HepG2 (cell line): ENCODE results near the gene BTBD19. TPM values are rescaled to one million over a fixed set of nuclear protein-coding genes. Genes with fewer than 3 reads are reported as not detected.
A peak's percentile ranks its signal among the peaks of the same experiment; 100 is the strongest.

Source experiments
- ATAC-seq: fragments of 200-7000 bp; cut with Tn5 transposase; 3 replicates; pipeline ENCODE4 v1.9.1; 2020; ENCODE audit warnings: mild to moderate bottlenecking, moderate library complexity
- BruUV-seq: library from RNA; stranded (reverse); fragments of 400-500 nt; replicated peaks from 2 replicates; lab custom pipeline; 2021; lab: Mats Ljungman, UMichigan
- CTCF ChIA-PET: fragments of 300-600 bp; formaldehyde crosslinking; extraction: SDS; loops from one replicate; lab custom pipeline; 2021; ENCODE audit warnings: low total read pairs, inconsistent platforms, low intra/inter-chr PET ratio; lab: Yijun Ruan, JAX
- POLR2A ChIA-PET: fragments of 350-600 bp; sonication (Branson Sonifier 250); formaldehyde crosslinking; loops from one replicate; lab custom pipeline; 2020; ENCODE audit warnings: antibody characterized with exemption, inconsistent platforms; lab: Yijun Ruan, JAX
- DNase-seq: peaks from one replicate; pipeline ENCODE4 v3.0.0-alpha.2; 2015; ENCODE audit warnings: low spot score
- FAIRE-seq: peaks from 3 replicates; lab custom pipeline; 2011; peaks lifted over from hg19 to GRCh38; lab: Jason Lieb, UNC
- H2AFZ ChIP-seq: one replicate; pipeline ENCODE4 v1.6.1; 2011; ENCODE audit warnings: low read length, inconsistent platforms
- H3K27ac ChIP-seq: fragments of 300-600 bp; 3 replicates; pipeline ENCODE4 v1.8.0; 2011; ENCODE audit warnings: mixed run types, mild to moderate bottlenecking, mixed read lengths, low read length, inconsistent platforms; ENCODE audit not compliant: insufficient read depth; ENCODE audit errors: extremely low read length
- H3K27me3 ChIP-seq, 2 experiments: fragments of 200-600 bp in 1 of 2; 2 replicates in 1 of 2; 3 replicates in 1 of 2; pipeline versions ENCODE4 v1.6.0 to v1.8.0; 2011; ENCODE audit warnings: low read length in 2 of 2, mild to moderate bottlenecking in 2 of 2, moderate library complexity in 2 of 2, inconsistent platforms in 1 of 2; ENCODE audit not compliant: insufficient read depth in 2 of 2, control insufficient read depth in 1 of 2
- H3K36me3 ChIP-seq, 2 experiments: fragments of 200-600 bp in 1 of 2; replicated peaks in 1 of 2; 2 replicates in 1 of 2; 3 replicates in 1 of 2; pipeline versions ENCODE4 v1.5.1 to v1.8.0; 2011; ENCODE audit warnings: low read length in 2 of 2, inconsistent platforms in 1 of 2; ENCODE audit not compliant: insufficient read depth in 2 of 2, control insufficient read depth in 1 of 2
- H3K4me1 ChIP-seq: 2 replicates; pipeline ENCODE4 v1.5.1; 2012; ENCODE audit warnings: low read length, inconsistent platforms; ENCODE audit not compliant: insufficient read depth
- H3K4me2 ChIP-seq: 2 replicates; pipeline ENCODE4 v1.6.0; 2011; ENCODE audit warnings: low read depth, low read length, inconsistent platforms
- H3K4me3 ChIP-seq, 3 experiments: fragments of 200-600 bp in 1 of 3; sonication (generic), shearing (Covaris generic) in 1 of 3; replicated peaks in 1 of 3; 2 replicates each; pipeline ENCODE4 v1.5.1; 2011 to 2016; ENCODE audit warnings: low read length in 3 of 3, inconsistent platforms in 2 of 3, low read depth in 2 of 3, mild to moderate bottlenecking in 2 of 3, control low read depth in 1 of 3, mixed read lengths in 1 of 3; ENCODE audit not compliant: insufficient read depth in 1 of 3
- H3K79me2 ChIP-seq: one replicate; pipeline ENCODE4 v1.6.1; 2011; ENCODE audit warnings: low read length, inconsistent platforms; ENCODE audit not compliant: insufficient read depth
- H3K9ac ChIP-seq: 2 replicates; pipeline ENCODE4 v1.6.0; 2011; ENCODE audit warnings: mild to moderate bottlenecking, low read depth, low read length, inconsistent platforms; ENCODE audit not compliant: insufficient read depth
- H3K9me3 ChIP-seq: 2 replicates; pipeline ENCODE4 v1.5.1; 2012; ENCODE audit warnings: mild to moderate bottlenecking, low read length
- H4K20me1 ChIP-seq: 2 replicates; pipeline ENCODE4 v1.6.0; 2011; ENCODE audit warnings: inconsistent platforms, mild to moderate bottlenecking, low read length, moderate library complexity; ENCODE audit not compliant: insufficient read depth
- CEBPG ChIP-seq: IDR thresholded peaks from 2 replicates; pipeline ENCODE4 v1.6.1; 2016
- FOXP4 ChIP-seq: sonication (generic); formaldehyde crosslinking; IDR thresholded peaks from 2 replicates; pipeline ENCODE4 v1.4.0; 2020; ENCODE audit warnings: missing genetic modification reagents
- PCBP1 ChIP-seq: fragments of 200-400 bp; formaldehyde crosslinking; IDR thresholded peaks from 2 replicates; pipeline ENCODE4 v1.6.1; 2017; ENCODE audit warnings: mild to moderate bottlenecking, low read depth, low read length, borderline replicate concordance
- YEATS2 ChIP-seq: sonication (generic); formaldehyde crosslinking; IDR thresholded peaks from 2 replicates; pipeline ENCODE4 v1.4.0; 2020; ENCODE audit warnings: missing genetic modification reagents, borderline replicate concordance
- ZNF432 ChIP-seq: sonication (generic); formaldehyde crosslinking; IDR thresholded peaks from 2 replicates; pipeline ENCODE4 v1.5.0; 2020; ENCODE audit warnings: missing genetic modification reagents, mild to moderate bottlenecking, borderline replicate concordance
- ZNF746 ChIP-seq: sonication (generic); formaldehyde crosslinking; IDR thresholded peaks from 2 replicates; pipeline ENCODE4 v1.8.0; 2022; ENCODE audit warnings: mild to moderate bottlenecking, missing genetic modification reagents
- WGBS: methylation state at CpG from one replicate; pipeline ENCODE4 v1.1.6; 2017; ENCODE audit warnings: low lambda C conversion rate; 5-methylcytosine and 5-hydroxymethylcytosine counted together
- in situ Hi-C: cut with HindIII; loops from 2 replicates; pipeline ENCODE4 v1.10.0; 2017; ENCODE audit warnings: low pct_unique_long_range_greater_than_20kb; ENCODE audit not compliant: extremely low pct_ligation_motif_present
- intact Hi-C: fragments of 100-400 bp; cut with micrococcal nuclease; formaldehyde crosslinking; loops from one replicate; pipeline ENCODE4 v1.10.0; 2022; ENCODE audit not compliant: unreplicated experiment
- polyA plus RNA-seq, 8 experiments: library from polyadenylated mRNA; depleted of rRNA in 3 of 8; stranded (reverse) in 7 of 8; unstranded in 1 of 8; fragments of >200 nt; fragmentation: Illumina TruSeq in 4 of 8; extraction: Trizol in 4 of 8; gene quantifications; 2 replicates each; pipeline versions ENCODE4 v1.2.1 to v1.2.3, GENCODE V29; 2011 to 2016; ENCODE audit warnings: low read depth in 4 of 8, missing spikeins in 1 of 8, mixed read lengths in 1 of 8; ENCODE audit not compliant: insufficient read depth in 1 of 8
- total RNA-seq, 5 experiments: library from RNA; depleted of rRNA; stranded (reverse); fragments of >200 nt; fragmentation: Illumina TruSeq; extraction: Trizol; gene quantifications; 2 replicates each; pipeline ENCODE4 v1.2.3, GENCODE V29; 2016; ENCODE audit warnings: low read depth in 1 of 5

Gene BTBD19
- total and polyA plus RNA-seq, 2 of the 13 experiments (the other 11 are each of a cell fraction or from before 2014, with no cell fraction given), result 2.7 to 6.7 TPM

- ATAC-seq (no peak), FAIRE-seq (no peak), DNase-seq (no peak)
- no peaks in the 10 kb centered on the region for H3K79me2 ChIP-seq
- no peaks in the 10 kb centered on the region for H3K9me3 ChIP-seq
- H3K4me2 ChIP-seq, result peak overlapping the region; percentile 71
- peaks cover 77% of the 10 kb centered on the region for H3K4me1 ChIP-seq
- ChIA-PET CTCF (no interaction called here), POLR2A (interaction anchor here (0.7 to 4.5 kb wide), 10 partner anchors 11 to 508 kb away, joined by 3 to 51 read pairs (median 6); partner anchors contain the start of genes BTBD19, EIF2B3, PLK3 and PTCH2)
- peaks cover 0 to 16% of the 10 kb centered on the region in 2 experiments; a peak in 1 of 5 replicates for H3K27me3 ChIP-seq
- peak overlapping the region; percentile 1 to 59 (median 32); a peak in 4 of 6 replicates for H3K4me3 ChIP-seq
- in situ Hi-C loops (loop anchor here (10.0 to 25.0 kb wide), 2 partner anchors 181 to 473 kb away; partner anchors contain the start of genes HECTD3 and UROD), intact Hi-C loops (no loop called here)
- H2AFZ ChIP-seq, result peak overlapping the region; percentile 17
- WGBS, result 6% methylated on average over 8 of the region's 9 CpGs
- no TSS peak for BruUV-seq
- no peaks in the 10 kb centered on the region for H3K36me3 ChIP-seq
- TF ChIP-seq FOXP4 (CRISPR knock-in tag) (no peak), CEBPG (CRISPR knock-in tag) (no peak), ZNF746 (CRISPR knock-in tag) (no peak), PCBP1 (no peak), ZNF432 (CRISPR knock-in tag) (no peak), YEATS2 (CRISPR knock-in tag) (no peak)
- H3K27ac ChIP-seq, result no peak overlapping the region
- H3K9ac ChIP-seq, result peak overlapping the region; percentile 25; the same call in 1 of the 2 replicates
- H4K20me1 ChIP-seq, result no peaks in the 10 kb centered on the region
Measured at GRCh38 chr1:44831516-44831915, 23.2 kb downstream of the BTBD19 start.
